Jurkat, Clone E6-1 (cell line): ENCODE results near the gene DMGDH. TPM values are rescaled to one million over a fixed set of nuclear protein-coding genes. Genes with fewer than 3 reads are reported as not detected.

Experiments used
- DNase-seq: peaks from one replicate; pipeline ENCODE4 v3.0.0-alpha.2; 2011; ENCODE audit warnings: low read depth, low spot score
- H3K4me3 ChIP-seq: 2 replicates; pipeline ENCODE4 v1.5.1; 2011; ENCODE audit warnings: mild to moderate bottlenecking, low read length, control low read depth, moderate library complexity
- polyA plus RNA-seq: library from polyadenylated mRNA; unstranded; fragments of >200 nt; gene quantifications from one replicate; pipeline ENCODE4 v1.2.1, GENCODE V29; 2012; ENCODE audit warnings: missing spikeins; ENCODE audit not compliant: insufficient read length, insufficient read depth

Gene DMGDH
- 3.2 TPM for polyA plus RNA-seq

- H3K4me3 ChIP-seq, result no peak within 1 kb of the TSS
- no peak for DNase-seq
Observed at GRCh38 chr5:79069488-79070349, at the start of gene DMGDH, which contains the start of gene BHMT2. Gene DMGDH, minus strand, starts transcription at chr5:79069674. Its CDS starts 54 bp downstream, at chr5:79069620. Gene BHMT2, plus strand, starts transcription at chr5:79069767. Its CDS starts 16 bp downstream, at chr5:79069783.

GRCh38 chr5:79112703-79113058, 43.2 kb upstream of the DMGDH start:
- H3K4me3 ChIP-seq, result no peak overlapping the region
- no peak for DNase-seq

GRCh38 chr5:79111960-79112702, 42.7 kb upstream of the DMGDH start:
- no peak for DNase-seq
- no peak overlapping the region for H3K4me3 ChIP-seq

GRCh38 chr5:79111387-79111959, 42.0 kb upstream of the DMGDH start, which contains the start of gene BHMT:
Gene BHMT, plus strand, starts transcription at chr5:79111809. Its CDS starts 77 bp downstream, at chr5:79111886.
- no peak within 1 kb of the TSS for H3K4me3 ChIP-seq
- no peak for DNase-seq

GRCh38 chr5:79109527-79110492, 40.3 kb upstream of the DMGDH start:
- no peak for DNase-seq
- H3K4me3 ChIP-seq, result no peak overlapping the region

- no peak for DNase-seq
- H3K4me3 ChIP-seq, result no peak overlapping the region
Observed at GRCh38 chr5:79108792-79109191, 39.3 kb upstream of the DMGDH start.

- no peak overlapping the region for H3K4me3 ChIP-seq
- no peak for DNase-seq
Observed at GRCh38 chr5:79108086-79108485, 38.6 kb upstream of the DMGDH start.

- no peak for DNase-seq
- H3K4me3 ChIP-seq, result no peak overlapping the region
Observed at GRCh38 chr5:79107020-79107796, 37.7 kb upstream of the DMGDH start.

- DNase-seq, result no peak
- H3K4me3 ChIP-seq, result no peak overlapping the region
Observed at GRCh38 chr5:79105868-79106267, 36.4 kb upstream of the DMGDH start.

GRCh38 chr5:79093762-79094161, 24.3 kb upstream of the DMGDH start:
- no peak for DNase-seq
- H3K4me3 ChIP-seq, result no peak overlapping the region

GRCh38 chr5:79091064-79091463, 21.6 kb upstream of the DMGDH start:
- H3K4me3 ChIP-seq, result no peak overlapping the region
- DNase-seq, result no peak

GRCh38 chr5:79088507-79088906, 19.0 kb upstream of the DMGDH start:
- H3K4me3 ChIP-seq, result no peak overlapping the region
- DNase-seq, result no peak

- H3K4me3 ChIP-seq, result no peak overlapping the region
- no peak for DNase-seq
Observed at GRCh38 chr5:79086116-79086515, 16.6 kb upstream of the DMGDH start.

GRCh38 chr5:79081779-79082178, 12.3 kb upstream of the DMGDH start:
- no peak overlapping the region for H3K4me3 ChIP-seq
- no peak for DNase-seq

- DNase-seq, result no peak
- H3K4me3 ChIP-seq, result no peak overlapping the region
Observed at GRCh38 chr5:79080804-79081203, 11.3 kb upstream of the DMGDH start.

- no peak for DNase-seq
Observed at GRCh38 chr5:79077680-79078365, 8.3 kb upstream of the DMGDH start.

GRCh38 chr5:79076819-79077218, 7.3 kb upstream of the DMGDH start:
- no peak for DNase-seq
- H3K4me3 ChIP-seq, result no peak overlapping the region

More at GRCh38 chr5:79077680-79078365, 8.3 kb upstream of the DMGDH start:
- no peak overlapping the region for H3K4me3 ChIP-seq
